ENCODE data around the gene NDOR1. TPM values are rescaled to one million over a fixed set of nuclear protein-coding genes. Genes with fewer than 3 reads are reported as not detected.

Gene NDOR1
- total and polyA plus RNA-seq, 2 donors (not counting 3 experiments of a cell fraction or from before 2014, with no cell fraction given), result 13.5 to 26.7 TPM

- CTCF ChIA-PET, result interaction anchor here (0.9 to 1.6 kb wide), 3 partner anchors 13 to 195 kb away, joined by 4 to 6 read pairs (median 4); partner anchors contain the start of gene NELFB
- Histone ChIP-seq H3K4me3 (replicated peaks in 1 of 3; ENCODE audit: insufficient read depth in 1 of 3, low read depth in 1 of 3, low read length in 3 of 3) (peak overlapping the region; percentile 70 to 73 (median 72)), H3K36me3 (ENCODE audit: control insufficient read depth in 2 of 2, extremely low read depth in 1 of 2, insufficient read depth in 2 of 2, low read length in 2 of 2) (peaks cover 6 to 16% of the 10 kb centered on the region in 2 experiments), H3K9me3 (replicated peaks; ENCODE audit: control insufficient read depth, insufficient read depth, low read length) (no peaks in the 10 kb centered on the region), H3K79me2 (ENCODE audit: control insufficient read depth, insufficient read depth, low read length) (peaks cover 25% of the 10 kb centered on the region), H3K27me3 (ENCODE audit: control insufficient read depth in 2 of 2, insufficient read depth in 2 of 2, low read length in 2 of 2) (no peaks in the 10 kb centered on the region), H3K9ac (replicated peaks; ENCODE audit: extremely low read depth, insufficient read depth, low read length) (peak overlapping the region; percentile 66), H3K4me1 (ENCODE audit: control insufficient read depth, extremely low read depth, insufficient read depth, low read length) (peaks cover 13% of the 10 kb centered on the region), H2AFZ (ENCODE audit: low read depth, low read length) (no peak overlapping the region), H4K20me1 (replicated peaks; ENCODE audit: control insufficient read depth, extremely low read depth, insufficient read depth, low read length) (no peaks in the 10 kb centered on the region), H3K9me1 (replicated peaks; ENCODE audit: control insufficient read depth, extremely low read depth, insufficient read depth, low read length) (no peaks in the 10 kb centered on the region), H3K4me2 (ENCODE audit: insufficient read depth, low read length) (peak overlapping the region; percentile 85), H3K27ac (ENCODE audit: insufficient read depth, low read depth, low read length) (peak overlapping the region; percentile 46)
- FAIRE-seq, result no peak
- TF ChIP-seq POLR2AphosphoS5 (IDR thresholded peaks at IDR 0.05; ENCODE audit: insufficient read depth, low read depth, low read length) (no peak), JUN (IDR thresholded peaks at IDR 0.05; ENCODE audit: borderline replicate concordance, insufficient read depth, insufficient read length, low read depth) (no peak), POLR2A (IDR thresholded peaks at IDR 0.05; ENCODE audit: low read depth, low read length) (no peak), GATA2 (IDR thresholded peaks at IDR 0.05; ENCODE audit: insufficient read depth, insufficient read length, low read depth, low read length) (no peak), FOS (IDR thresholded peaks at IDR 0.05; ENCODE audit: borderline replicate concordance, insufficient read depth, low read length) (no peak), CTCF (IDR thresholded peaks at IDR 0.05; ENCODE audit: extremely low read depth in 1 of 2, insufficient read depth in 1 of 2, low read depth in 1 of 2, low read length in 2 of 2) (no peak), MYC (IDR thresholded peaks at IDR 0.05; ENCODE audit: low read depth, low read length) (no peak), MAX (IDR thresholded peaks at IDR 0.05; ENCODE audit: insufficient read depth, insufficient read length) (no peak), EZH2 (IDR thresholded peaks at IDR 0.05; ENCODE audit: borderline replicate concordance, low read depth, low read length, severe bottlenecking) (no peak)
- BruUV-seq (replicated peaks), result TSS peak; percentile 46
- dilution Hi-C loops (cut with MboI; ENCODE audit: extremely low pct_ligation_motif_present, low sequenced_read_pairs), result no loop called here
- intact Hi-C loops (cut with micrococcal nuclease), result loop anchor here (1.0 to 2.0 kb wide), 3 partner anchors 18 to 41 kb away; partner anchors contain the start of genes TOR4A and TPRN
- DNase-seq (ENCODE audit: low read depth, low spot score), result peak; percentile 18
- POLR2A ChIA-PET, result interaction anchor here (0.7 to 5.0 kb wide), 14 partner anchors 8 to 155 kb away, joined by 3 to 66 read pairs (median 5); partner anchors contain the start of genes MAN1B1, NELFB, RNF208 and STPG3
Measured at GRCh38 chr9:137241490-137242268, 36.2 kb downstream of the NDOR1 start.

All from endothelial cell of umbilical vein (primary cell).